ENCODE data around the gene TAF11L9.
"Not testable (repeated sequence)": the region's sequence is repeated elsewhere in the genome, so short reads cannot be mapped to it uniquely, and the experiment has no call there.

TAF11L9 gene

DNA sequence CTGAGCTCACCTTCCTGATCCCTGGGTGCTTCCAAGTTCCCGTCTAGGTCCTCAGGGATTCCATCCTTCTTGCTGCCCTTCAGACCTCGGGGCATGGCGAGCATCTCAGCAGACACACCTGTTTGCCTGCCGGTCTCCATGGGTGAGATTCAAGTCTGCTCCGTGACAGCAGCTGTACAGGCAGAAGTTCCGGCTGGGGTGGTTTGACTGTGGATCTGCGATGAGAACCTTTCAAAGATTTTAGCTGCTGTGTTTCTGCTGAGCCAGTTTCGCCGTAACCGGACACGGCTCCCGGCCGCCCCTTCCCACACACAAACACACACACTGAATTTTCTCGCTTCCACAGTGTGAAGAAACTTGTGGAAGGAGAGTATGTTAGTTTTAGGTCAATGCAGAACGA is at the start of gene TAF11L9:
Gene TAF11L9, minus strand, starts transcription at position 140 of the 400 bp plus-strand sequence.
- not testable (repeated sequence) for DNase-seq (ENCODE audit: low read depth); H3K4me3 ChIP-seq (ENCODE audit: low read length)

DNA sequence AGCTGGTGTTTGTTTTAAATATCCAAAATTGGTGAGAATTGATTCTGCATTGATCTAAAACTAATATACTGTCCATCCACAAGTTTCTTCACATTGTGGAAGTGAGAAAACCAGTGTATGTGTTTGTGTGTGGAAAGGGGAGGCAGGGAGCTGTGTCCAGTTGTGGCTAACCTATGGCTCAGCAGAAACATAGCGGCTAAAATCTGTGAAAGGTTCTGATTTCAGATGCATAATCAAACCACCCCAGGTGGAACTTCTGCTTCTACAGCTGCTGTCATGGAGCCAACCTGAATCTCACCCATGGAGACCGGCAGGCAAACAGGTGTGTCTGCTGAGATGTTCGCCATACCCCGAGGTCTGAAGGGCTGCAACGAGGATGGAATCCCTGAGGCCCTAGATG is 40.0 kb upstream of the TAF11L9 start, which contains the start of gene TAF11L14:
Gene TAF11L14, plus strand, starts transcription at position 301 of the 400 bp plus-strand sequence.
- no peak for DNase-seq (ENCODE audit: low read depth)
- TF ChIP-seq, protein P1, sequence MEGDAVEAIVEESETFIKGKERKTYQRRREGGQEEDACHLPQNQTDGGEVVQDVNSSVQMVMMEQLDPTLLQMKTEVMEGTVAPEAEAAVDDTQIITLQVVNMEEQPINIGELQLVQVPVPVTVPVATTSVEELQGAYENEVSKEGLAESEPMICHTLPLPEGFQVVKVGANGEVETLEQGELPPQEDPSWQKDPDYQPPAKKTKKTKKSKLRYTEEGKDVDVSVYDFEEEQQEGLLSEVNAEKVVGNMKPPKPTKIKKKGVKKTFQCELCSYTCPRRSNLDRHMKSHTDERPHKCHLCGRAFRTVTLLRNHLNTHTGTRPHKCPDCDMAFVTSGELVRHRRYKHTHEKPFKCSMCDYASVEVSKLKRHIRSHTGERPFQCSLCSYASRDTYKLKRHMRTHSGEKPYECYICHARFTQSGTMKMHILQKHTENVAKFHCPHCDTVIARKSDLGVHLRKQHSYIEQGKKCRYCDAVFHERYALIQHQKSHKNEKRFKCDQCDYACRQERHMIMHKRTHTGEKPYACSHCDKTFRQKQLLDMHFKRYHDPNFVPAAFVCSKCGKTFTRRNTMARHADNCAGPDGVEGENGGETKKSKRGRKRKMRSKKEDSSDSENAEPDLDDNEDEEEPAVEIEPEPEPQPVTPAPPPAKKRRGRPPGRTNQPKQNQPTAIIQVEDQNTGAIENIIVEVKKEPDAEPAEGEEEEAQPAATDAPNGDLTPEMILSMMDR (conservative IDR thresholded peaks at IDR 0.05; ENCODE audit: low read length) = no peak
- H3K4me3 ChIP-seq (ENCODE audit: low read length) = no peak within 1 kb of the TSS

DNA sequence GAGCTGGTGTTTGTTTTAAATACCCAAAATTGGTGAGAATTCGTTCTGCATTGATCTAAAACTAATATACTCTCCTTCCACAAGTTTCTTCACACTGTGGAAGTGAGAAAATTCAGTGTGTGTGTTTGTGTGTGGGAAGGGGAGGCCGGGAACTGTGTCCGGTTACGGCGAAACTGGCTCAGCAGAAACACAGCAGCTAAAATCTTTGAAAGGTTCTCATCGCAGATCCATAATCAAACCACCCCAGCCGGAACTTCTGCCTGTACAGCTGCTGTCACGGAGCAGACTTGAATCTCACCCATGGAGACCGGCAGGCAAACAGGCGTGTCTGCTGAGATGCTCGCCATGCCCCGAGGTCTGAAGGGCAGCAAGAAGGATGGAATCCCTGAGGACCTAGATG is 37.6 kb upstream of the TAF11L9 start, which contains the start of gene TAF11L13:
Gene TAF11L13, plus strand, starts transcription at position 301 of the 400 bp plus-strand sequence.
- not testable (repeated sequence) for H3K4me3 ChIP-seq (ENCODE audit: low read length); DNase-seq (ENCODE audit: low read depth)

DNA sequence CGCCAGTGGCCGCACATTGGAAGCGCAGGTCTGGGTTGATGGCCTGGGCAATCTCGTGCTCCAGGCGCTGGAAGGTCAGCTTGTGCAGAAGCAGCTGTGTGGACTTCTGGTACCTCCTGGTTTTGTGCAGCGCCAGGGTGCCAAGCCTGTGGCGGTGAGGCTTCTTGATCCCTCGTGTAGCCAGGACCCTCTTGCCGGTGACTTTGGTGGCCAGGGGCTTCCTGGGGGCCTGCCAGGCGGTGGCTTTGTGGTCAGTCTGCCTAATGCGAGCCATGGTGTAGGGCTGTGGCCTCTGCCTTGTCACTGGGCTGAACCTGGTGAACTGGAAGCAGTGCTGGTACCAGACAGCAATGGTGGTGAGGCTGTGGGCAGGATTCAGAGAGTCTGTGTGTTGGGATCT is 31.5 kb upstream of the TAF11L9 start:
- no peak overlapping the region for H3K4me3 ChIP-seq (ENCODE audit: low read length)
- no peak for DNase-seq (ENCODE audit: low read depth)
- TF ChIP-seq, protein P1 (conservative IDR thresholded peaks at IDR 0.05; ENCODE audit: low read length) = no peak

DNA sequence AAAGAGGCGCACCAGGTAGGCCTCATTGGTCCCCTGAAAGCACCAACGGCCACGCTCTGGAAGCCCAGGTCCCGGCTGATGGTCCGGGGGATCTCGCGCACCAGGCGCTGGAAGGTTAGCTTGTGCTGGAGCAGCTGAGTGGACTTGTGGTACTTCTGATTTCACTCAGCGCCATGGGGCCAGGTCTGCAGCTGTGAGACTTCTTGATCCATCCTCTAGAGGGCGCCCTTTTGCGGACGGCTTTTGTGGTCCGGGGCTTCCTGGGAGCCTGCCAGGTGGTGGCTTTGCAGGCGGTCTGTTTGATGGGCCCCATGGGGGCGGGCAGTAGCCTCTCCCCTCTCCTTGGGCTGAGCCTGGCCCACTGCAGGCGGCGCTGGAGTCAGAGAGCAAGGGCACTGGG is 26.4 kb upstream of the TAF11L9 start:
- no peak for DNase-seq (ENCODE audit: low read depth)
- no peak overlapping the region for H3K4me3 ChIP-seq (ENCODE audit: low read length)
- TF ChIP-seq, protein P1 (conservative IDR thresholded peaks at IDR 0.05; ENCODE audit: low read length) = no peak

DNA sequence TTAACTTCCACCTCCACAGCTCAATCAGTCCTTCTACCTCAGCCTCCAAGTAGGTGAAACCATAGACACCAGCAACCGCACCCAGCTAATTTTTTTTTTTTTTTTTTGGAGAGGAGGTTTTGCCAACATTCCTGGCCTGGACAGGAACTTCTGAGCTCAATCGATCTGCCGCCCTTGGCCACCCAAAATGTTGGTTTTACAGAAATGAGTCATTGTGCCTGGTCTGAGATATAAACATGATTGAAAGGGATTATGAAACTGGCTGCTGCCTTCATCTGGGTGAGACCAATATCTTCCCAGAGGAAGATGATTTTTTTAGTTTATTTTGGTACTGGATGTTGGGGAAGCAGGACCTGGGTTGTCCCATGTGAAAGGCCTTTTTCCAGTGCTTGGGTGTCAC is 25.2 kb upstream of the TAF11L9 start:
- TF ChIP-seq, protein P1 (conservative IDR thresholded peaks at IDR 0.05; ENCODE audit: low read length) = no peak
- H3K4me3 ChIP-seq (ENCODE audit: low read length) = no peak overlapping the region
- DNase-seq (ENCODE audit: low read depth) = no peak

DNA sequence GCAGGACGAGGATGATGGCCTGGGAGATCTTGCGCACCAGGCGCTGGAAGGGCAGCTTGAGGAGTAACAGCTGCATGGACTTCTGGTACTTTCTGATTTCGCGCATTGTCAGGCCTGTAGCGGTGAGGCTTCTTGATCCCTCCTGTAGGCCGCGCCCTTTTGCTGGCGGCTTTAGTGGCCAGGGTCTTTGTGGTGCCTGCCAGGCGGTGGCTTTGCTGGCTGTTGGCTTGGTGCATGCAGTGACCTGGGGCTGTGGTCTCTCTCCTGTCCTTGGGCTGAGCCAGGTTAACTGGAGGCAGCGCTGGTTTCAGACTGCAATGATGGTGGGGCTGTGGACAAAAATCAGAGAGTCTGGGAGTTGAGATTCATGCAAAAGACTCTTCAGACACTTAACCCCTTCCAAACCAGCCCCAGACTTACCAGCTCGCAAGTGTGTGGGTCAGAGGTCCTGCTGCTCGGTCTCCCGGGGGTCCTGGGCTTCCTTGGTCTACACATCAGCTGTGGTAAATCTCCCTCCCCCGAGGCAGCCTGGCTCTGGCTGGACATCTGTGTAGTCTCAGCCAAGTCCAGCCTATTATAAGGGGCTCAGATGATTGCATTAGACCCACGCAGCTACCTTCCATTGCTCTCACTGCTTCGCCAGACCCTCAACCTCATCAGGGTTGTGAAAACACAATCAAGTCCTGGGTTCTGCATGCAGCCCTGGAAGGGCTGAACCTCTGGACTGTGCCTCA is 20.8 kb upstream of the TAF11L9 start:
- TF ChIP-seq, protein P1 (conservative IDR thresholded peaks at IDR 0.05; ENCODE audit: low read length) = no peak
- no peak for DNase-seq (ENCODE audit: low read depth)
- H3K4me3 ChIP-seq (ENCODE audit: low read length) = no peak overlapping the region

DNA sequence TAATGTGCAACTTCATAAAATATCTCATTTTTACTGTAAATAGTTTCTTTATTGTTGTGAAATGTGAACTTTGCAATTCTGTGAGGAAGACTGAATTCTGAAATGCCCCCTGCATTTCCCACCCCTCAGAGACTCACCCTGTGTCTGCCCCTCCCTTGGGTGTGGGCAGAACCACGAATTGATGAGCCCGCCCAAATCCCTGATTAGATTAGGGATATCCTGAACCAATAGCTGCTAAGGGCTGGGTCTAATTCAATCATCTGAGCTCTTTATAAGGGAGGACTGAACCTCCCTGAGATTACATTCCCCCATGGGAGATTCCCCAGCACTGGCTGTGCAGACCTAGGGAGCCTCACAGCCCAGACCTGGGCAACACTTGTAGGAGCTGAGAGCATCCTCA is 15.9 kb upstream of the TAF11L9 start, which contains the start of gene TAF11L12:
Gene TAF11L12, plus strand, starts transcription at position 301 of the 400 bp plus-strand sequence.
- not testable (repeated sequence) for DNase-seq (ENCODE audit: low read depth); H3K4me3 ChIP-seq (ENCODE audit: low read length)

DNA sequence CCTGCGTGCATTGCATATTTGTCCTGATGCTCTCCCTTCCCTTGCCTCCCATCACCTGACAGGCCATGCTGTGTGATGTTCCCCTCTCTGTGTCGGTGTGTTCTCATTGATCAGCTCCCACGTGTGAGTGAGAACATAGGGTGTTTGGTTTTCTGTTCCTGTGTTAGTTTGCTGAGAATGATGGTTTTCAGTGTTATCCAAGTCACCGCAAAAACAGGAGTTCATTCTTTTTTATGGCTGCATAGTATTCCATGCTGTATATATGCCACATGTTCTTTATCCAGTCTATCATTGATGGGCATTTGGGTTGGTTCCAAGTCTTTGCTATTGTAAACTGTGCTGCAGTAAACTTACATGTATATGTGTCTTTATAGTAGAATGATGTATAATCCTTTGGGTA is 13.3 kb upstream of the TAF11L9 start:
- H3K4me3 ChIP-seq (ENCODE audit: low read length); DNase-seq (ENCODE audit: low read depth): not testable (repeated sequence)
